AG09319 (cell line): ENCODE measurements around the gene OSTC.
A peak's percentile ranks its signal among the peaks of the same experiment; 100 is the strongest.

Experiments
- DNase-seq: peaks from one replicate; pipeline ENCODE4 v3.0.0-alpha.2; 2010; ENCODE audit warnings: low read depth; ENCODE audit errors: extremely low read depth
- CTCF ChIP-seq: IDR thresholded peaks from 2 replicates; pipeline ENCODE4 v1.5.1; 2011; ENCODE audit warnings: low read depth, mild to moderate bottlenecking, inconsistent platforms, low read length, moderate library complexity

The OSTC gene

GRCh38 chr4:108626056-108626455, 24.3 kb upstream of the OSTC start:
- no peak for DNase-seq
- no peak for TF ChIP-seq CTCF

- no peak for DNase-seq
- no peak for TF ChIP-seq CTCF
These were observed 22.0 kb upstream of the OSTC start for GRCh38 chr4:108628411-108628810.

GRCh38 chr4:108635070-108635655, 15.2 kb upstream of the OSTC start:
- DNase-seq, result peak; percentile 27
- no peak for TF ChIP-seq CTCF

- TF ChIP-seq CTCF, result no peak
- peak; percentile 49 for DNase-seq
These were observed 14.2 kb upstream of the OSTC start for GRCh38 chr4:108636246-108636645.

- DNase-seq, result no peak
- TF ChIP-seq CTCF, result peak; percentile 52
These were observed 12.5 kb upstream of the OSTC start for GRCh38 chr4:108637856-108638255.

GRCh38 chr4:108644237-108644636, 6.2 kb upstream of the OSTC start:
- no peak for DNase-seq
- no peak for TF ChIP-seq CTCF

GRCh38 chr4:108646706-108647105, 3.7 kb upstream of the OSTC start:
- no peak for TF ChIP-seq CTCF
- DNase-seq, result no peak
